Glutamatergic neuron (in vitro differentiated cells): ENCODE results near the gene RBAK. TPM values are rescaled to one million over a fixed set of nuclear protein-coding genes. Genes with fewer than 3 reads are reported as not detected.
"Not testable (repeated sequence)": the region's sequence is repeated elsewhere in the genome, so short reads cannot be mapped to it uniquely, and the experiment has no call there.

Source experiments
- DNase-seq: peaks from one replicate; pipeline ENCODE4 v3.0.0; 2022
- H3K27ac Mint-ChIP-seq: one replicate; pipeline ENCODE4 v1.8.0; 2020; ENCODE audit warnings: mild to moderate bottlenecking, mixed read lengths, inconsistent platforms; ENCODE audit not compliant: unreplicated experiment
- H3K27me3 Mint-ChIP-seq: one replicate; pipeline ENCODE4 v1.8.0; 2020; ENCODE audit warnings: mild to moderate bottlenecking, moderate library complexity, mixed read lengths, inconsistent platforms; ENCODE audit not compliant: unreplicated experiment
- H3K36me3 Mint-ChIP-seq: one replicate; pipeline ENCODE4 v1.8.0; 2020; ENCODE audit warnings: mild to moderate bottlenecking, mixed read lengths, inconsistent platforms; ENCODE audit not compliant: unreplicated experiment
- H3K4me1 Mint-ChIP-seq: one replicate; pipeline ENCODE4 v1.8.0; 2020; ENCODE audit warnings: mild to moderate bottlenecking, low read depth, mixed read lengths, inconsistent platforms; ENCODE audit not compliant: unreplicated experiment
- H3K4me3 Mint-ChIP-seq: one replicate; pipeline ENCODE4 v1.8.0; 2020; ENCODE audit warnings: mild to moderate bottlenecking, mixed read lengths, inconsistent platforms; ENCODE audit not compliant: unreplicated experiment
- H3K9me3 Mint-ChIP-seq: one replicate; pipeline ENCODE4 v1.8.0; 2020; ENCODE audit warnings: mild to moderate bottlenecking, moderate library complexity, mixed read lengths, inconsistent platforms; ENCODE audit not compliant: unreplicated experiment
- total RNA-seq: library from RNA; stranded (reverse); fragmentation: NEBNext Ultra II Directional; extraction: Animal tissue kit (Norgen Biotek cat#: 25700); gene quantifications from one replicate; pipeline ENCODE4 v1.2.1, GENCODE V29; 2021; ENCODE audit not compliant: unreplicated experiment
- TF ChIP-seq, protein P1 (sequence below): fragments of 200-600 bp; sonication (generic); IDR thresholded peaks from one replicate; pipeline ENCODE4 v1.5.0; 2021; ENCODE audit not compliant: partially characterized antibody, unreplicated experiment

Gene RBAK
- total RNA-seq, 1 donor from 2014 or later: 18.0 TPM

DNA sequence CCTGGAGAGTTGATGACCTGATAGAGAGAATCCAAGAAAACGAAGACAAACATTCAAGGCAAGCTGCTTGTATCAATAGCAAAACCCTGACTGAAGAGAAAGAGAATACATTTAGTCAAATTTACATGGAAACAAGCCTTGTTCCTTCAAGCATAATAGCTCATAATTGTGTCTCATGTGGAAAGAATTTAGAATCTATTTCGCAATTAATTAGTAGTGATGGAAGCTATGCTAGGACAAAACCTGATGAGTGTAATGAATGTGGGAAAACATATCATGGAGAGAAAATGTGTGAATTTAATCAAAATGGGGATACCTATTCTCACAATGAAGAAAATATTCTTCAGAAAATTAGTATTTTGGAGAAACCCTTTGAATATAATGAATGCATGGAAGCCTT lies 18.0 kb downstream of the RBAK start:
- H3K27ac Mint-ChIP-seq: no peak overlapping the region
- H3K27me3 Mint-ChIP-seq: peaks cover 1% of the 10 kb centered on the region
- no peak for DNase-seq
- TF ChIP-seq, protein P1, sequence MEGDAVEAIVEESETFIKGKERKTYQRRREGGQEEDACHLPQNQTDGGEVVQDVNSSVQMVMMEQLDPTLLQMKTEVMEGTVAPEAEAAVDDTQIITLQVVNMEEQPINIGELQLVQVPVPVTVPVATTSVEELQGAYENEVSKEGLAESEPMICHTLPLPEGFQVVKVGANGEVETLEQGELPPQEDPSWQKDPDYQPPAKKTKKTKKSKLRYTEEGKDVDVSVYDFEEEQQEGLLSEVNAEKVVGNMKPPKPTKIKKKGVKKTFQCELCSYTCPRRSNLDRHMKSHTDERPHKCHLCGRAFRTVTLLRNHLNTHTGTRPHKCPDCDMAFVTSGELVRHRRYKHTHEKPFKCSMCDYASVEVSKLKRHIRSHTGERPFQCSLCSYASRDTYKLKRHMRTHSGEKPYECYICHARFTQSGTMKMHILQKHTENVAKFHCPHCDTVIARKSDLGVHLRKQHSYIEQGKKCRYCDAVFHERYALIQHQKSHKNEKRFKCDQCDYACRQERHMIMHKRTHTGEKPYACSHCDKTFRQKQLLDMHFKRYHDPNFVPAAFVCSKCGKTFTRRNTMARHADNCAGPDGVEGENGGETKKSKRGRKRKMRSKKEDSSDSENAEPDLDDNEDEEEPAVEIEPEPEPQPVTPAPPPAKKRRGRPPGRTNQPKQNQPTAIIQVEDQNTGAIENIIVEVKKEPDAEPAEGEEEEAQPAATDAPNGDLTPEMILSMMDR: no peak
- no peak overlapping the region for H3K4me3 Mint-ChIP-seq
- peaks cover 92% of the 10 kb centered on the region for H3K36me3 Mint-ChIP-seq
- peaks cover 50% of the 10 kb centered on the region for H3K9me3 Mint-ChIP-seq
- H3K4me1 Mint-ChIP-seq: no peaks in the 10 kb centered on the region

DNA sequence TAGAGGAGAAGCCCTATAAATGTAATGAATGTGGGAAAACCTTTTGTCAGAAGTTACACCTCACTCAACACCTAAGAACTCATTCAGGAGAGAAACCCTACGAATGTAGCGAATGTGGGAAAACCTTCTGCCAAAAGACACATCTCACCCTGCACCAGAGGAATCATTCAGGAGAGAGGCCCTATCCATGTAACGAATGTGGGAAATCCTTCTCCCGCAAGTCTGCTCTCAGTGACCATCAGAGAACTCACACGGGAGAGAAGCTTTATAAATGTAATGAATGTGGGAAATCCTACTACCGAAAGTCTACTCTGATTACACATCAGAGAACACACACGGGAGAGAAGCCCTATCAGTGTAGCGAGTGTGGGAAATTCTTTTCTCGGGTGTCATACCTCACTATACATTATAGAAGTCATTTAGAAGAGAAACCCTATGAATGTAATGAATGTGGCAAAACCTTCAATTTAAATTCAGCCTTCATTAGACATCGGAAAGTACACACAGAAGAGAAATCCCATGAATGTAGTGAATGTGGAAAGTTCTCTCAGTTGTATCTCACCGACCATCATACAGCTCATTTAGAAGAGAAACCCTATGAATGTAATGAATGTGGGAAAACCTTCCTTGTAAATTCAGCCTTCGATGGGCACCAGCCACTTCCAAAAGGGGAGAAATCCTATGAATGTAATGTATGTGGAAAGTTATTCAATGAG lies 18.9 kb downstream of the RBAK start:
- Mint-ChIP-seq H3K9me3 (peaks cover 52% of the 10 kb centered on the region), H3K27me3 (peaks cover 4% of the 10 kb centered on the region), H3K27ac (no peak overlapping the region), H3K4me1 (no peaks in the 10 kb centered on the region), H3K4me3 (no peak overlapping the region), H3K36me3 (peaks cover 92% of the 10 kb centered on the region)
- no peak for DNase-seq
- TF ChIP-seq, protein P1: no peak

DNA sequence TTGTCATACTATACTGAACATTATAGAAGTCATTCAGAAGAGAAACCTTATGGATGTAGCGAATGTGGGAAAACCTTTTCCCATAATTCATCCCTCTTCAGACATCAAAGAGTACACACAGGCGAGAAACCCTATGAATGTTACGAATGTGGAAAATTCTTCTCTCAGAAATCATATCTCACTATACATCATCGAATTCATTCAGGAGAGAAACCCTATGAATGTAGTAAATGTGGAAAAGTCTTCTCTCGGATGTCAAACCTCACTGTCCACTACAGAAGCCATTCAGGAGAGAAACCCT lies 19.4 kb downstream of the RBAK start:
- Mint-ChIP-seq H3K27ac (peak overlapping the region; percentile 12), H3K36me3 (peaks cover 90% of the 10 kb centered on the region), H3K4me3 (no peak overlapping the region), H3K27me3 (peaks cover 4% of the 10 kb centered on the region), H3K4me1 (no peaks in the 10 kb centered on the region), H3K9me3 (peaks cover 52% of the 10 kb centered on the region)
- TF ChIP-seq, protein P1: no peak
- no peak for DNase-seq

DNA sequence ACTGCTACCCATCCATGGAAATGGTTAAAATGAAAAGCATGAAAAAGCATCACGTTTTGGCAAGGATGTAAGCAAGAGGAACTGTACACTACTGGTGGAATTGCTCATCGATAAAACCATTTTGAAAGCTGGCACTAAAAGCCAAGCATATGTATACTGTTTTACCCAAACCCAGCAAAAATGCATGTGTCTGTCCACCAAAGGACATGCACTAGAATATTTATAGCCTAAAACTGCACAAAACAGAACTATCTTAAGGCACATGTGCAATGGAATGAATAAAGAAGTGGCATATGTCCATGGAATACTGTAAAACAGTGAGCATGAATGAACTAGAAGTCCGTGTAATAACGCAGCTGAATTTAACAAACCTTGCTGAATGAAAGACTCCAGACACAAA lies 22.9 kb downstream of the RBAK start:
- TF ChIP-seq, protein P1: no peak
- Mint-ChIP-seq H3K4me1 (no peaks in the 10 kb centered on the region), H3K4me3 (no peak overlapping the region), H3K27ac (no peak overlapping the region), H3K27me3 (peaks cover 12% of the 10 kb centered on the region), H3K36me3 (peaks cover 64% of the 10 kb centered on the region), H3K9me3 (peaks cover 46% of the 10 kb centered on the region)
- no peak for DNase-seq

DNA sequence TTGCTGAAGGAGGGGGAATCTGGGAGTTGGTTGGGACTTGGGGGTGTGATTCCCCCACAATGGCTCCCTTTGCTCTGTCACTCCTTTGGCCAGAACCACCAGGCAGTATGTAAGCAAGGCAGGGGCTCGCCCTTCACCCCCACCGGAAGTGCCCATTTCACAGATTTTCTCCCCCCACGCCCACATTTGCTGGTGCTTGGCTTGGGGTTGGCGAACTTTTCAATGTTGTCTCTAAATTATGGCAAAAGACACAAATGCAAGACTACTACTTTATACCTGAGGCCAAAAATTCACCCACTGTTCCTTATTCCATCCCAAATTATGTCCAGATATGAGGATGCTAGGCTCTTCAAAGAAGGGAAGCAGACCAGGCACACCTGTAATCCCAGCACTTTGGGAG lies 24.5 kb downstream of the RBAK start:
- H3K4me1 Mint-ChIP-seq: no peaks in the 10 kb centered on the region
- no peak overlapping the region for H3K4me3 Mint-ChIP-seq
- no peak overlapping the region for H3K27ac Mint-ChIP-seq
- peaks cover 31% of the 10 kb centered on the region for H3K9me3 Mint-ChIP-seq
- DNase-seq: no peak
- TF ChIP-seq, protein P1: no peak
- peaks cover 48% of the 10 kb centered on the region for H3K36me3 Mint-ChIP-seq
- peaks cover 13% of the 10 kb centered on the region for H3K27me3 Mint-ChIP-seq

DNA sequence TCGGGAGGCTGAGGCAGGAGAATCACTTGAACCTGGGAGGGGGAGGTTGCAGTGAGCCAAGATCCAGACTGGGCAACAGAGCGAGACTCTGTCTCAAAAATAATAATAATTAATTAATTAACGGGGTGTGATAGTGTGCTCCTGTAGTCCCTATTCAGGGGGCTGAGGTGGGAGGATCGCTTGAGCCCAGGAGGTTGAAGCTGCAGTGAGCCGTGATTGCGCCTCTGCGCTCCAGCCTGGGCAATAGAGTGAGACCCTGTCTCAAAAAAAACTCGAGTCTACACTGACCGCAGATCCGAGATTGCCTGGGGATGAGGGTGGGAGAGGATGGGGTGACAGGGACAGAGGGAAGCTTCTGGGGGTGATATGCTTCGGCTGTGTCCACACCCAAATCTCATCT lies 29.5 kb downstream of the RBAK start:
- not testable (repeated sequence) for H3K27ac Mint-ChIP-seq, H3K9me3 Mint-ChIP-seq
- peaks cover 10% of the 10 kb centered on the region for H3K27me3 Mint-ChIP-seq

More for the DNA sequence above, 29.5 kb downstream of the RBAK start:
- DNase-seq, H3K4me3 Mint-ChIP-seq, H3K36me3 Mint-ChIP-seq, H3K4me1 Mint-ChIP-seq: not testable (repeated sequence)
